Coronary artery (tissue), 2 donors: ENCODE data around the gene POLR3H.

ENCODE experiments used
- DNase-seq: peaks from one replicate; pipeline ENCODE4 v3.0.0-alpha.2; 2017; ENCODE audit warnings: low spot score
- H3K27ac ChIP-seq, 2 donors: fragments of 200-600 bp; sonication (generic); one replicate each; pipeline ENCODE4 v1.5.1; 2016 to 2019
- H3K4me3 ChIP-seq: fragments of 200-600 bp; sonication (generic); 2 replicates; pipeline ENCODE4 v1.5.1; 2016; ENCODE audit warnings: mild to moderate bottlenecking, moderate library complexity
- CTCF ChIP-seq: fragments of 200-600 bp; sonication (generic); IDR thresholded peaks from one replicate; pipeline ENCODE4 v1.5.1; 2019; ENCODE audit warnings: antibody characterized with exemption

Gene POLR3H

DNA sequence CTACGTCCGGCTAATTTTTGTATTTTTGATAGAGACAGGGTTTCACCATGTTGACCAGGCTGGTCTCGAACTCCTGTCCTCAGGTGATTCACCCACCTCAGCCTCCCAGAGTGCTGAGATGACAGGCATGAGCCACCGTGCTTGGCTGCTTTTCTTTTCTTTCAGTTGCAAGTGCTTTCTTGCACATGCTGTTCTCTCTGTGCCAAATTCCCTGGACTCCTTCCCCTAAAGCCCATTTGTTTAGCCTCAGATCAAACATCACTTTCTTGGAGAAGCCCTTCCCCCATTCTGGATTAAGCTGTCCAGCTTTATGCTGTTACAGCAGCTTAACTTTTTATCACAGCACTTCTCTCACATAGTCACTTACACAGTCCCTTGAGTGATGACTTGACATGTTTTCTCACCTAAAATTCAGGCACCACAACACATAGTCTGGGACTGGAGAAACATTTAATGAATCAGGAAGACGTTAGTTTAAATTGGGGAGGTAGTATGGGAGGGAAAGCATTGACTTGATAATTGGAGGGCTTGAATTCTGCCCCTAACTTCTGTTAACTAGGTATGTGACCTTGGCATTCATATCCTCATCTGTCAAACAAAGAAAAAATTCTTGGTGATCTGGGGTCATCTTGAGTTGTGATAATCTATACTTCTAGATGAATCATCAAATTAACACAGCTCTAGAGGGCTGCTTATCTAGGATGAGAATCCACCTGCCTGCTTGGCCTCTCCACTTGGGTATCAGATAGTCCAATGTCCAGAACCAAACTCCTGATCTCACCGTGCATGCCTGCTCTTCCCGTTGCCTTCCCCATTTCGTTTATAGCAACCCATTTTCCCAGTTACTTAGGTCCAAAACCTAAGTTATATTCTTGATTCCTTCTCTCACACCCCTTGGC is 57.0 kb downstream of the POLR3H start:
- Histone ChIP-seq H3K27ac (peak overlapping the region in 1 of 2 donors; percentile 30), H3K4me3 (no peak overlapping the region)
- no peak for TF ChIP-seq CTCF
- no peak for DNase-seq

DNA sequence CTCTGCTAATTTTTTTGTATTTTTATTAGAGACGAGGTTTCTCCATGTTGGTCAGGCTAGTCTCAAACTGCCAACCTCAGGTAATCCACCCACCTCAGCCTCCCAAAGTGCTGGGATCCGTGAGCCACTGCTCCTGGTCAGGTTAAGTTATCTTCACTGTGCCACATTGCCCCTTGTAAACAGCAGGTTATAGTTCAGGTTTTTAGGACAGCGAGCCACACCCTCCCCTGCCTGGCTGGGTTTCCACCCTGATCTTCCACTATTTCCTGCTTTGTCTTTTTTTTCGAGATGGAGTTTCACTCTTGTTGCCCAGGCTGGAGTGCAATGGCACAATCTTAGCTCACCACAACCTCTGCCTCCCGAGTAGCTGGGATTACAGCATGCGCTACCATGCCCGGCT is 59.2 kb downstream of the POLR3H start:
- H3K4me3 ChIP-seq = no peak overlapping the region
- TF ChIP-seq CTCF = no peak
- peak overlapping the region in 1 of 2 donors; percentile 56 for H3K27ac ChIP-seq
- no peak for DNase-seq

GRCh38 chr22:41482319-41482935 is 61.8 kb downstream of the POLR3H start:
- no peak for DNase-seq
- Histone ChIP-seq H3K27ac (peak overlapping the region; percentile 90 to 96), H3K4me3 (no peak overlapping the region)
- TF ChIP-seq CTCF = no peak

DNA sequence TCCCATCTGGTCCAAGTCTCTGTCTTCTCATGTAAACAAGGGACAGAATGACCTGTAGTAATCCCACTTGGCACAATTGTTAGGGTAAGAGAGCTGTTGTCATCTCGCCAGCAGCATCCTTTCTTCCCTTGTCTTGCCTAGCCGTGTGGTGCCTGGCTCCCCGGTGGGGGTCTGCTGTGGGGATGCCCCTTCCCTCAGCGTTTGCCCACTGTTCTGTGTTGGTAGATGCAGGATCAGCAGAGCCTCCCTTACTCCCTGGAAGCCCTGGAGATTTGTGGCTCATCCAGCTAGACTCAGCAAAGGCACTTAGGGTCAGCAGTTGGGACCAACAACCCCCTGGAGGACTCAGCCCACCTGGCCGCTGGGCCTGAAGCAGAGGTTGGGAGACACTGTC is 62.3 kb downstream of the POLR3H start:
- no peak for TF ChIP-seq CTCF
- peak overlapping the region; percentile 90 to 96 for H3K27ac ChIP-seq
- no peak overlapping the region for H3K4me3 ChIP-seq
- DNase-seq = no peak

- TF ChIP-seq CTCF = no peak
- Histone ChIP-seq H3K27ac (peak overlapping the region; percentile 90 to 96), H3K4me3 (peak overlapping the region; percentile 55)
- DNase-seq = peak; percentile 83
Measured at GRCh38 chr22:41481131-41481830, 63.0 kb downstream of the POLR3H start.

GRCh38 chr22:41480397-41480735 is 63.9 kb downstream of the POLR3H start:
- no peak for DNase-seq
- H3K4me3 ChIP-seq = peak overlapping the region; percentile 17
- H3K27ac ChIP-seq = peak overlapping the region; percentile 90 to 96
- no peak for TF ChIP-seq CTCF
